Endodermal cell (in vitro differentiated cells): ENCODE measurements around the gene NKX6-2. TPM values are rescaled to one million over a fixed set of nuclear protein-coding genes. Genes with fewer than 3 reads are reported as not detected.

ENCODE experiments used
- DNase-seq: peaks from one replicate; pipeline ENCODE4 v3.0.0-alpha.2; 2017
- H3K27ac ChIP-seq: 2 replicates; pipeline ENCODE4 v1.5.1; 2013; ENCODE audit warnings: mild to moderate bottlenecking, low read depth, low read length, moderate library complexity
- H3K27me3 ChIP-seq: 2 replicates; pipeline ENCODE4 v1.6.1; 2013; ENCODE audit warnings: mild to moderate bottlenecking, low read length, moderate library complexity; ENCODE audit not compliant: insufficient read depth, control insufficient read depth, poor library complexity, severe bottlenecking
- H3K36me3 ChIP-seq: 2 replicates; pipeline ENCODE4 v1.7.0; 2013; ENCODE audit warnings: mild to moderate bottlenecking, low read length, moderate library complexity; ENCODE audit not compliant: control insufficient read depth, insufficient read depth
- H3K4me1 ChIP-seq: one replicate; pipeline ENCODE4 v1.7.0; 2013; ENCODE audit warnings: low read length; ENCODE audit not compliant: control insufficient read depth, insufficient read depth
- H3K4me3 ChIP-seq: 2 replicates; pipeline ENCODE4 v1.5.1; 2013; ENCODE audit warnings: mild to moderate bottlenecking, low read length, moderate library complexity
- H3K9ac ChIP-seq: 2 replicates; pipeline ENCODE4 v1.6.1; 2013; ENCODE audit warnings: mild to moderate bottlenecking, low read length, moderate library complexity; ENCODE audit not compliant: poor library complexity, severe bottlenecking; ENCODE audit errors: extremely low read depth
- H3K9me3 ChIP-seq: 2 replicates; pipeline ENCODE4 v1.6.1; 2013; ENCODE audit warnings: mild to moderate bottlenecking, low read length, moderate library complexity; ENCODE audit not compliant: control insufficient read depth
- H3K27ac Mint-ChIP-seq: 2 replicates; pipeline ENCODE4 v1.8.0; 2020; ENCODE audit warnings: mixed read lengths
- H3K27me3 Mint-ChIP-seq: 2 replicates; pipeline ENCODE4 v1.8.0; 2021; ENCODE audit warnings: mild to moderate bottlenecking, mixed read lengths; ENCODE audit not compliant: insufficient read depth
- H3K36me3 Mint-ChIP-seq: 2 replicates; pipeline ENCODE4 v1.8.0; 2020; ENCODE audit warnings: low read depth, mixed read lengths
- H3K4me1 Mint-ChIP-seq: 2 replicates; pipeline ENCODE4 v1.8.0; 2020; ENCODE audit warnings: mixed read lengths
- H3K4me3 Mint-ChIP-seq: 2 replicates; pipeline ENCODE4 v1.8.0; 2020; ENCODE audit warnings: mild to moderate bottlenecking, moderate library complexity, mixed read lengths
- H3K9me3 Mint-ChIP-seq: 2 replicates; pipeline ENCODE4 v1.8.0; 2020; ENCODE audit warnings: mild to moderate bottlenecking, mixed read lengths
- CTCF ChIP-seq: fragments of 200-600 bp; sonication (generic); conservative IDR thresholded peaks from 2 replicates; pipeline ENCODE4 v1.5.0; 2021; ENCODE audit warnings: antibody characterized with exemption, mild to moderate bottlenecking
- WGBS, 2 experiments: methylation state at CpG; one replicate each; pipeline versions ENCODE4 v1.1.5 to v1.1.7; 2013; ENCODE audit warnings: missing lambda C conversion rate in 2 of 2, mixed read lengths in 1 of 2; ENCODE audit not compliant: insufficient coverage in 1 of 2, insufficient read length in 1 of 2; 5-methylcytosine and 5-hydroxymethylcytosine counted together
- total RNA-seq, 2 donors: library from RNA; stranded (reverse); fragmentation: NEBNext Ultra II Directional in 1 of 2; extraction: Animal tissue kit (Norgen Biotek cat#: 25700) in 1 of 2; gene quantifications; 2 replicates in 1 of 2; 3 replicates in 1 of 2; pipeline ENCODE4 v1.2.1, GENCODE V29; 2021

Gene NKX6-2
- total RNA-seq, 2 donors from 2014 or later = 0.31 TPM; not detected in 1

- no peaks in the 10 kb centered on the region for H3K9me3 ChIP-seq
- H3K27ac ChIP-seq = no peak overlapping the region
- Mint-ChIP-seq H3K36me3 (no peaks in the 10 kb centered on the region), H3K4me3 (no peak overlapping the region), H3K4me1 (no peaks in the 10 kb centered on the region), H3K9me3 (peaks cover 13% of the 10 kb centered on the region), H3K27me3 (no peaks in the 10 kb centered on the region), H3K27ac (no peak overlapping the region)
- 91 to 95% methylated on average over 20 to 34 of the region's 34 CpGs for WGBS, 2 experiments
- H3K4me1 ChIP-seq = no peaks in the 10 kb centered on the region
- TF ChIP-seq CTCF = no peak
- H3K4me3 ChIP-seq = no peak overlapping the region
- DNase-seq = no peak
- H3K9ac ChIP-seq = no peak overlapping the region
- H3K27me3 ChIP-seq = no peaks in the 10 kb centered on the region
- no peaks in the 10 kb centered on the region for H3K36me3 ChIP-seq
Observed at GRCh38 chr10:132803416-132804210, 17.7 kb upstream of the NKX6-2 start.

DNA sequence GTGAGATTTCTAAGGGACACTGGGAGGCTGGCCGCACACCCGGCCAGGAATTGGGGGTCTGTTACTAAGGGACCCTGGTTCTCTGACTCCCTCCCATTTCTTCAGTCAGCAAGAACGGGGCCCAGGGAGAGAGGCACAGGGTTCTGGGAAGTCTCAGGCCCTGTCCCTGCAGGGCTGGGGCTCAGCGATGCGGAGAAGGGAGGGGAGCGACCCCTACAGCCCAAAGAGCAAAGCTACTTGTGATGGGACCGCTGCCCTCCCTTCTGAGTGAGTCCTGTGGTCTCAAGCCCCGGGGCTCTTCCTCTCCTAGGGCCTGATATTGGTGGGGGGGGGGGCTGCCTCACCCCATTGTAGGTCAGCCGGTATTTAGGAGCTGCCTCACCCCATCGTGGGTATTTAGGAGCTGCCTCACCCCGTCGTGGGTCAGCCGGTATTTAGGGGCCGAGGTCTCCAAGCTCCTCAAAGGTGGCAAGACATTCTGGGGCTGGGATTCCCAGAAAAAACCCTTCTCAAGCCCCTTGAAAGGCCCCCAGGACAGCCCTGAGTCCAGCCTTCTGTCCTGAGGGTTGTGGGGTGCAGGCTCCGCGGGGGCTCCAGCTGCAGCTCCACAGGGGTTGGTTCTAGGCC lies 16.9 kb upstream of the NKX6-2 start:
- Histone ChIP-seq H3K9me3 (no peaks in the 10 kb centered on the region), H3K4me3 (no peak overlapping the region), H3K27ac (no peak overlapping the region), H3K27me3 (no peaks in the 10 kb centered on the region), H3K9ac (no peak overlapping the region), H3K4me1 (no peaks in the 10 kb centered on the region), H3K36me3 (no peaks in the 10 kb centered on the region)
- H3K9me3 Mint-ChIP-seq = peaks cover 13% of the 10 kb centered on the region
- H3K4me3 Mint-ChIP-seq = no peak overlapping the region
- 89 to 91% methylated on average over 8 to 15 of the region's 16 CpGs for WGBS, 2 experiments
- H3K36me3 Mint-ChIP-seq = no peaks in the 10 kb centered on the region
- H3K27me3 Mint-ChIP-seq = no peaks in the 10 kb centered on the region
- DNase-seq = peak; percentile 69
- TF ChIP-seq CTCF = peak; percentile 45
- H3K4me1 Mint-ChIP-seq = no peaks in the 10 kb centered on the region
- H3K27ac Mint-ChIP-seq = no peak overlapping the region

- Histone ChIP-seq H3K36me3 (no peaks in the 10 kb centered on the region), H3K27ac (no peak overlapping the region), H3K4me1 (no peaks in the 10 kb centered on the region), H3K4me3 (no peak overlapping the region), H3K9me3 (no peaks in the 10 kb centered on the region), H3K27me3 (no peaks in the 10 kb centered on the region), H3K9ac (no peak overlapping the region)
- Mint-ChIP-seq H3K36me3 (no peaks in the 10 kb centered on the region), H3K4me3 (no peak overlapping the region), H3K4me1 (no peaks in the 10 kb centered on the region), H3K9me3 (peaks cover 13% of the 10 kb centered on the region), H3K27me3 (no peaks in the 10 kb centered on the region), H3K27ac (no peak overlapping the region)
- 92 to 100% methylated on average over 7 of the region's 8 CpGs for WGBS, 2 experiments
- no peak for TF ChIP-seq CTCF
- DNase-seq = no peak
Observed at GRCh38 chr10:132802048-132802447, 16.1 kb upstream of the NKX6-2 start.
